DMS153 (cell line): ENCODE measurements around the gene ATG10.

ENCODE experiments used
- DNase-seq: peaks from one replicate; lab custom pipeline; 2025; lab: John Stamatoyannopoulos, UW

ATG10 gene

GRCh38 chr5:82276800-82277612, 305.2 kb downstream of the ATG10 start:
- no peak for DNase-seq

- no peak for DNase-seq
Measured at GRCh38 chr5:82277613-82277986, 305.8 kb downstream of the ATG10 start.

- peak; percentile 55 for DNase-seq
Measured at GRCh38 chr5:82277987-82278710, 306.3 kb downstream of the ATG10 start, which contains the start of gene RPS23. RPS23 (minus strand) TSS chr5:82278354; CDS start chr5:82278323, 31 bp downstream.

- DNase-seq, result no peak
Measured at GRCh38 chr5:82278711-82279370, 307.0 kb downstream of the ATG10 start.

- no peak for DNase-seq
Measured at GRCh38 chr5:82283893-82284292, 312.1 kb downstream of the ATG10 start.

GRCh38 chr5:82285206-82285605, 313.4 kb downstream of the ATG10 start:
- no peak for DNase-seq

GRCh38 chr5:82287625-82288024, 315.8 kb downstream of the ATG10 start:
- no peak for DNase-seq

GRCh38 chr5:82290005-82290404, 318.2 kb downstream of the ATG10 start:
- no peak for DNase-seq

GRCh38 chr5:82290908-82291307, 319.1 kb downstream of the ATG10 start:
- DNase-seq, result no peak

- no peak for DNase-seq
Measured at GRCh38 chr5:82291420-82291819, 319.6 kb downstream of the ATG10 start.

- DNase-seq, result no peak
Measured at GRCh38 chr5:82295144-82295543, 323.3 kb downstream of the ATG10 start.

- no peak for DNase-seq
Measured at GRCh38 chr5:82295959-82296531, 324.2 kb downstream of the ATG10 start.

- no peak for DNase-seq
Measured at GRCh38 chr5:82296929-82297328, 325.1 kb downstream of the ATG10 start.

GRCh38 chr5:82297711-82298110, 325.9 kb downstream of the ATG10 start:
- DNase-seq, result no peak

GRCh38 chr5:82298668-82299067, 326.8 kb downstream of the ATG10 start:
- no peak for DNase-seq

GRCh38 chr5:82301190-82301589, 329.4 kb downstream of the ATG10 start:
- no peak for DNase-seq
